Right ventricle myocardium superior (tissue), 1 donor: ENCODE data around the gene AOC3. TPM values are rescaled to one million over a fixed set of nuclear protein-coding genes. Genes with fewer than 3 reads are reported as not detected.
"Not testable (repeated sequence)": the region's sequence is repeated elsewhere in the genome, so short reads cannot be mapped to it uniquely, and the experiment has no call there.

ENCODE experiments used
- ATAC-seq: fragments of 200-7000 bp; cut with Tn5 transposase; one replicate; pipeline ENCODE4 v1.9.1; 2020; ENCODE audit warnings: mild to moderate bottlenecking; ENCODE audit not compliant: poor library complexity
- DNase-seq: peaks from one replicate; pipeline ENCODE4 v3.0.0-alpha.2; 2020
- intact Hi-C: fragments of 100-400 bp; cut with DNase I; formaldehyde crosslinking; loops from one replicate; pipeline ENCODE4 v1.11.2; 2022
- total RNA-seq: library from RNA; stranded (reverse); fragmentation: NEBNext Ultra II Directional; extraction: Animal tissue kit (Norgen Biotek cat#: 25700); gene quantifications from one replicate; pipeline ENCODE4 v1.2.1, GENCODE V29; 2021
- donor health status: DM: no; HTN: yes; CAD: no; lungs with severe emphysema.

The AOC3 gene
- total RNA-seq, 1 donor from 2014 or later = 8.3 TPM

DNA sequence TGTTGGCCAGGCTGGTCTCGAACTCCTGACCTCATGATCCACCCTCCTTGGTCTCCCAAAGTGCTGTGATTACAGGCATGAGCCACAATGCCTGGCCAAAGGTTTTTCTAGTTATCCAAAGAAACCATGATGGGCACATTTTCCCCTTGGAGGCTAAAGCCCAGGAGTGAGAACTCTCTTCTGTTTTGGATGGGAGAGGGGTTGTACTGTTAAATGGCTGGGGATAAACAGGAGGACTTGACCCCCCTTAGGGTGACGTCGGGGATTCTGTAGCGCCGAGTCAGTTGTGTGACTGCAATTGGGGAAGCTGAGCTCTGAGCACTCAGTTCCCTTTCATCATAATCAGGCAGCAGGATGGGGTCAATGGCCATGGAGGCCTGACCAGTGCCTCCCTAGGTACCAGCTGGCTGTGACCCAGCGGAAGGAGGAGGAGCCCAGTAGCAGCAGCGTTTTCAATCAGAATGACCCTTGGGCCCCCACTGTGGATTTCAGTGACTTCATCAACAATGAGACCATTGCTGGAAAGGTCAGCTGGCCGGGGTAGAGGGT is 4.1 kb downstream of the AOC3 start:
- DNase-seq = no peak
- intact Hi-C loops = no loop called here
- no peak for ATAC-seq

DNA sequence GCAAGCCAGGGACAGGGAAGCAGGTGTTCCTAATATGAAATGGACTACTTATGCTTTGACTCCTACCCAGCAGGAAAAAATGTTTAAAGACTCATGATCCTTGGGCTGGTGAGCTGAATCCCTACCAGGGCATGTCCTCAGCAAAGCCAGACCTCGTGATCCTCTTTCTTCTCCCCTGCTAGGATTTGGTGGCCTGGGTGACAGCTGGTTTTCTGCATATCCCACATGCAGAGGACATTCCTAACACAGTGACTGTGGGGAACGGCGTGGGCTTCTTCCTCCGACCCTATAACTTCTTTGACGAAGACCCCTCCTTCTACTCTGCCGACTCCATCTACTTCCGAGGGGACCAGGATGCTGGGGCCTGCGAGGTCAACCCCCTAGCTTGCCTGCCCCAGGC is 5.1 kb downstream of the AOC3 start:
- intact Hi-C loops, DNase-seq, ATAC-seq: not testable (repeated sequence)

DNA sequence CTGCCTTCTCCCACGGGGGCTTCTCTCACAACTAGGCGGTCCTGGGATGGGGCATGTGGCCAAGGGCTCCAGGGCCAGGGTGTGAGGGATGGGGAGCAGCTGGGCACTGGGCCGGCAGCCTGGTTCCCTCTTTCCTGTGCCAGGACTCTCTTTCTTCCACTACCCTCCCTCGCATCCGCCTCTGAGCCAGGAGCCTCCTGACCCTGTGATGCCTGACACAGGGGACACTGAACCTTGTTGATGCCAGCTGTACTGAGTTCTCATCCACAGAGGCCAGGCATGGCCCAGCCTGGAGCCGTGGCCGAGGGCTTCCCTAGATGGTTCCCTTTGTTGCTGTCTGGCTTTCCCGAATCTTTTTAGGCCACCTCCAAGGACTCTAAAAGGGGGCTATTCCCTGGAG is 5.5 kb downstream of the AOC3 start:
- DNase-seq, intact Hi-C loops, ATAC-seq: not testable (repeated sequence)

DNA sequence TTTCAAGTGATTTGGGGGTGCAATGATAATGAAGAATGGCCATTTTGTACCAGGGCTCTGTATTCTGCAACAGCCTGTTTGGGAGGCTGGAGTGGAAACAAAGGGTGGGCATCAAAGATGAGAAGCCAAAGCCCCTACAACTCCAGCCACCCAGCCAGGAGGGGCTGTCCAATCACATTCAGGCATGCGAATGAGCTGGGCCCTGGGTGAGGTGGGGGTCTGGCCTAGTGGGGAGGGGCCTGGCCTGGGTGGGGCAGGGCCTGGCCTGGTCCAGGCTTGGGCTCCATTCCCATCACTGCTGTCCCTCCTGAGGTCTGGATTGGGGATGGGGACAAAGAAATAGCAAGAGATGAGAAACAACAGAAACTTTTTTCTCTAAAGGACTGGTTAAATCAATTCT is 6.4 kb downstream of the AOC3 start:
- no peak for ATAC-seq
- intact Hi-C loops = no loop called here
- no peak for DNase-seq

DNA sequence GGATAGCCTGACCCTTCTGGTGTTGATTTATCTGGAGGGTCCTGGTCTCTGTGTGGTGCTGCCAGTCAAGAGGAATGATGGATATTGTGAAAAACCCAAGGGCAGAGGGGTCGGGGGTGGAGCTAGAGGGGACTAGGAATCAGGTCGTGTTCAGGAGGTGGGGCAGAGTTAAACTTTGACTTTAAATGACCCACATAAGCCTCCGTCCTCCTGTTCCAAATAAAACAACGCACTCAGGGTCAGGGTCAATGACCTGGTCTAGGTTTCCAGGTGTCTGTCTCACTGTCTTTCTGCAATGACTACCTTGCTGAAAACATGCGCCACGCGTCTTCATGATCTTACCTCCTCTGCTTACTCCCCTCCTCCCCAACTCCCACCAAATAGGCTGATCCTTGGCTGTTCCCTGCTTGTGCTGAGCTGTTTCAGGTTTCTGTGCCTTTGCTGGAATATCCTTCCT is 14.7 kb downstream of the AOC3 start:
- no peak for DNase-seq
- ATAC-seq = no peak
- intact Hi-C loops = no loop called here

DNA sequence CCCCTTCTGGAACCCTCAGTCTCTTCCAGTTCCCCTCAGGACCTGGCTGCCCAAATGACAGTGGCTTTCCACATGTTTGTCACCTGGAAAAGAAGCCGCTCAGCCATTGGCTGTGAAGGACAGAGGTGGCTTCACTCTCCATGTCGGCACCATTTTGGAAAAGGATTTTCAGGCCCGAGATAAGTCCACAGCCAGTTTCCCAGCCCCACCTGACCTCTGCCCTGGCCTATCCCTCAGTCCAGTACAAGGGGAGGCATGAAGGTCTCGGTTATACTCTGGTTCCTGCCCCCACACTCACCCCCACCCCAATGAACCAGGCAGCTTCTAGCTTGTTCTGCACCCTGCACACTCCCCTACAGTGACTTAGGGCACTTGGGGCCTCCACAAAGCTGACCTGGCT is 15.2 kb downstream of the AOC3 start:
- intact Hi-C loops = no loop called here
- no peak for ATAC-seq
- no peak for DNase-seq

DNA sequence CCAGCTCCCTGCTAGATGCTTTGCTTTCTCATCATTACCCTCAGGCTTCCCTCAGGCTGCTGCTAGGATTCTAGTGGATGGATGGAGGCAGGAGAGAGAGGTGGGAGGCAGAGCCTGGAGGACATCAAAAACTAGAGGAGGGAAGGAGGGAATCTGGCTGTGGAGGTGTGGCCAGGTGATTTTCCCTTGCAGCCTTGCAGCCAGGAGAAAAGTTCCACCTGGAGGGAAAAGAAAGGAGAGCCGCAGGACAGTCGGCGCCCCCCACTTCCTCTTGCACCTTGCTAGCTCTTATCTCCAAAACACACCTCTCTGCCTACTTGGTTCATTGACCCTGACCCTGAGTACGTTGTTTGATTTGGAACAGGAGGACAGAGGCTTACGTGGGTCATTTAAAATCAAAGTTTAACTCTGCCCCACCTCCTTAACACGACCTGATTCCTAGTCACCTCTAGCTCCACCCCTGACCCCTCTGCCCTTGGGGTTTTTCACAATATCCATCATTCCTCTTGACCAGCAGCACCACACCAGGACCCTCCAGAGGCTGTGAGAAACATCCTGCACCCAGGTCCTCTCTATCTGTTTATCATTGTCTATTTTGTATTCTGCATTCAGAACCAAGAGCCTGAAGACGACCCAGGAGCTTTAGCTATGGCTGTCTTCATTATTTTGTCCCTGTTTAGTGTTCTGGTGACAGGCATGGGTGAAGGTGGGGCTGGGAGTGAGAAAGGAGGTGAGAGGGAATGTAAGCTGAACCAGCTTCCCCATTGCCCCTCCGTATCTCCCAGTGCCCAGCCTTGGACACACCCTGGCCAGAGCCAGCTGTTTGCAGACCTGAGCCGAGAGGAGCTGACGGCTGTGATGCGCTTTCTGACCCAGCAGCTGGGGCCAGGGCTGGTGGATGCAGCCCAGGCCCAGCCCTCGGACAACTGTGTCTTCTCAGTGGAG is 15.9 kb downstream of the AOC3 start:
- ATAC-seq (no peak), DNase-seq (no peak)
- intact Hi-C loops = no loop called here

DNA sequence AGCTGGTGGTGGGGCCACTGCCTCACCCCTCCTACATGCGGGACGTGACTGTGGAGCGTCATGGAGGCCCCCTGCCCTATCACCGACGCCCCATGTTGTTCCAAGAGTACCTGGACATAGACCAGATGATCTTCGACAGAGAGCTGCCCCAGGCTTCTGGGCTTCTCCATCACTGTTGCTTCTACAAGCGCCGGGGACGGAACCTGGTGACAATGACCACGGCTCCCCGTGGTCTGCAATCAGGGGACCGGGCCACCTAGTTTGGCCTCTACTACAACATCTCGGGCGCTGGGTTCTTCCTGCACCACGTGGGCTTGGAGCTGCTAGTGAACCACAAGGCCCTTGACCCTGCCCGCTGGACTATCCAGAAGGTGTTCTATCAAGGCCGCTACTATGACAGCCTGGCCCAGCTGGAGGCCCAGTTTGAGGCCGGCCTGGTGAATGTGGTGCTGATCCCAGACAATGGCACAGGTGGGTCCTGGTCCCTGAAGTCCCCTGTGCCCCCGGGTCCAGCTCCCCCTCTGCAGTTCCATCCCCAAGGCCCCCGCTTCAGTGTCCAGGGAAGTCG is 16.8 kb downstream of the AOC3 start:
- DNase-seq, ATAC-seq, intact Hi-C loops: not testable (repeated sequence)

DNA sequence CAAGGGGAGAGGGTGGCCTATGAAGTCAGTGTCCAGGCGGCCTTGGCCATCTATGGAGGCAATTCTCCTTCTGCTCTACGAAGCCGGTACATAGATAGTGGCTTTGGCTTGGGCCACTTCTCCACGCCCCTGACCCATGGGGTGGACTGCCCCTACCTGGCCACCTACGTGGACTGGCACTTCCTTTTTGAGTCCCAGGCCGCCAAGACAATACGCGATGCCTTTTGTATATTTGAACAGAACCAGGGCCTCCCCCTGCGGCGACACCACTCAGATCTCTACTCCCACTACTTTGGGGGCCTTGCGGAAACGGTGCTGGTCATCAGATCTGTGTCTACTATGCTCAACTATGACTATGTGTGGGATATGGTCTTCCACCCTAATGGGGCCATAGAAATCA is 17.3 kb downstream of the AOC3 start:
- no peak for DNase-seq
- ATAC-seq = no peak
- intact Hi-C loops = no loop called here

DNA sequence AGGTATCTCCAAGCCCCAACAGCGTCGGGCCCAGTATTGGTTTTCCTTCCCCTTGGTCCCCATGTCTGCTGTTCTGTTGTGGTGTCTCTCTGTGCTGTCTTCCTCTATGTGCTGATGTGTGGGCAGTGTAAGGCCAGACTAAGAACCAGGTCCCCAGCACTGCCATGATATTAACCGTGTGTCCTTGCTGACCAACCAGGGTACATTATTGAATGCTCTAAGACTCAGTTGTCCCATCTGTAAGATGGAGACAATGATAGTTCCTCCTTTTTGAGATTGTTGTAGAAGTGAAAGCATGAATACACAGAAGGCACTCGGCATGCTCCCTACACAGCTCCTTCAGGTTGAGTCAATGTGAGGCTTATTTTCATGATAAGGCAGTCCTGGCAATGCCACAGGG is 20.6 kb downstream of the AOC3 start:
- no peak for DNase-seq
- ATAC-seq = no peak
- intact Hi-C loops = no loop called here

DNA sequence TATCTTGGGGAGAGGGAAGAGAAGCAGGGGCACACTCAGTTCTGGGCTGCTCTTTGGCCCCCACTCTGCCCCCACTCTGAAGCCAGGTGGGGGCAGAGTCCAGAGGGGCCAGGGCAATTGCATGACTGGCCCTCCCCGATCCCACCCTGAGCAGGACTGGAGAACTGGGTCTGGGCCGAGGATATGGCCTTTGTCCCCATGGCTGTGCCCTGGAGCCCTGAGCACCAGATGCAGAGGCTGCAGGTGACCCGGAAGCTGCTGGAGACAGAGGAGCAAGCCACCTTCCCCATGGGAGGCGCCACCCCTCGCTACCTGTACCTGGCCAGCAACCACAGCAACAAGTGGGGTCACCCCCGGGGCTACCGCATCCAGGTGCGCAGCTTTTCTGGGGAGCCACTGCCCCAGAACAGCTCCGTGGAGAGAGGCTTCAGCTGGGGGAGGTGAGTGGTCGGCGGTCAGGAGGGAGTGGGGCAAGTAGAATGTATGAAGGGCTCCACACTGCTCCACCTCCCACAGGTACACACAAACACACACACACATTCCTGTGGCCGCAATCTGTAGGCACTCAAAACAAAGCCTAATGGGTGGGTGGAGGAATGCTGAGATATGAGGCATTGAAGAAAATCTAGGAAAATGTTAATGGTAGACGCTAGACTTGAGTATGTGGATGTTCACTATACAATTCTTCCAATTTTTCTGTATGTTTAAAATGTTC is 21.4 kb downstream of the AOC3 start:
- intact Hi-C loops = no loop called here
- no peak for DNase-seq
- ATAC-seq = no peak

DNA sequence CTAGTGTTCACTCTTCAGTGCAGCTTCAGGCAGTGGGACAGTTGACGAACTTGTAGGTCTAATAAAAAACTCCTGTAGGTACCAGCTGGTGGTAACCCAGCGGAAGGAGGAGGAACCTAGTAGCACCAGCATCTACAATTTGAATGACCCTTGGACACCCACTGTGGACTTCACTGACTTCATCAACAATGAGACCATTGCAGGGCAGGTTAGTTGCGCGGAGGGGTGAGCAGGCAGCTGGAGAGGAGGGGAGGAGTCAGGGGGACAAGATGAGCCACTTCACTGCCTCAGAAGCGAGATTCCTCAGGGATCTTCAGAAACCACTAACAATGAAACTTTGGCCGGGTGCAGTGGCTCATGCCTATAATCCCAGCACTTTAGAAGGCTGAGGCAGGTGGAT is 22.3 kb downstream of the AOC3 start:
- ATAC-seq (no peak), DNase-seq (no peak)
- intact Hi-C loops = no loop called here

DNA sequence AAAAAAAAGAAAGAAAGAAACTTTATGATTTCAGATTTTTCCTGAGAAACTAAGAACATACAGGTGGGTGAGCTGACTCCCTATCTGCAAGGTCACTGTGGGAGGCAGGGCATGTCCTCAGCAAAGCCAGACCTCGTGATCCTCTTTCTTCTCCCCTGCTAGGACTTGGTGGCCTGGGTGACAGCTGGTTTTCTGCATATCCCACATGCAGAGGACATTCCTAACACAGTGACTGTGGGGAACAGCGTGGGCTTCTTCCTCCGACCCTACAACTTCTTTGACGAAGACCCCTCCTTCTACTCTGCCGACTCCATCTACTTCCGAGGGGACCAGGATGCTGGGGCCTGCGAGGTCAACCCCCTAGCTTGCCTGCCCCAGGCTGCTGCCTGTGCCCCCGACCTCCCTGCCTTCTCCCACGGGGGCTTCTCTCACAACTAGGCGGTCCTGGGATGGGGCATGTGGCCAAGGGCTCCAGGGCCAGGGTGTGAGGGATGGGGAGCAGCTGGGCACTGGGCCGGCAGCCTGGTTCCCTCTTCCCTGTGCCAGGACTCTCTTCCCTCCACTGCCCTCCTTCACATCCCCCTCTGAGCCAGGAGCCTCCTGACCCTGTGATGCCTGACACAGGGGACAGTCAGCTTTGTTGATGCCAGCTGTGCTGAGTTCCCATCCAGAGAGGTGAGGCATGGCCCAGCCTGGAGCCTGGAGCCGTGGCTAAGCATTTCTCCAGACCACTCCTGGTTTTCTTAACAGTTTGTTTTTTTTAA is 23.1 kb downstream of the AOC3 start:
- not testable (repeated sequence) for DNase-seq, ATAC-seq

DNA sequence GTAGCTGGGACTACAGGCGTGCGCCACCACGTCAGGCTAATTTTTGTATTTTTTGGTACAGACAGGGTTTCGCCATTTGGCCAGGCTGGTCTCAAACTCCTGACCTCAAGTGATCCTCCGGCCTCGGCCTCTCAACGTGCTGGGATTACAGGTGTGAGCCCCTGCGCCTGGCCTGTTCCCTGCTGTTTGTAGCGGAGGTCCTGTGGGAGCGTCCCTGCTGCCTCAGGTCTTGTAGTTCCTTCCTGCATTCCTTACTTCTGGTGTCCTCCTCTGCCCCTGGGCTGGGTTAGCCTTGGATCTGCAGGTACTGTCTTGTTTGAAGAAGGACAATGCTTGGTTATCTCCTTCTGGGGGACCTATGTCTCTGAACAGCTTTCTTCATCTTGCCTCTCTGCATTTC is 26.0 kb downstream of the AOC3 start:
- ATAC-seq (no peak), DNase-seq (no peak)

More for the DNA sequence above, 23.1 kb downstream of the AOC3 start:
- intact Hi-C loops = not testable (repeated sequence)

DNA sequence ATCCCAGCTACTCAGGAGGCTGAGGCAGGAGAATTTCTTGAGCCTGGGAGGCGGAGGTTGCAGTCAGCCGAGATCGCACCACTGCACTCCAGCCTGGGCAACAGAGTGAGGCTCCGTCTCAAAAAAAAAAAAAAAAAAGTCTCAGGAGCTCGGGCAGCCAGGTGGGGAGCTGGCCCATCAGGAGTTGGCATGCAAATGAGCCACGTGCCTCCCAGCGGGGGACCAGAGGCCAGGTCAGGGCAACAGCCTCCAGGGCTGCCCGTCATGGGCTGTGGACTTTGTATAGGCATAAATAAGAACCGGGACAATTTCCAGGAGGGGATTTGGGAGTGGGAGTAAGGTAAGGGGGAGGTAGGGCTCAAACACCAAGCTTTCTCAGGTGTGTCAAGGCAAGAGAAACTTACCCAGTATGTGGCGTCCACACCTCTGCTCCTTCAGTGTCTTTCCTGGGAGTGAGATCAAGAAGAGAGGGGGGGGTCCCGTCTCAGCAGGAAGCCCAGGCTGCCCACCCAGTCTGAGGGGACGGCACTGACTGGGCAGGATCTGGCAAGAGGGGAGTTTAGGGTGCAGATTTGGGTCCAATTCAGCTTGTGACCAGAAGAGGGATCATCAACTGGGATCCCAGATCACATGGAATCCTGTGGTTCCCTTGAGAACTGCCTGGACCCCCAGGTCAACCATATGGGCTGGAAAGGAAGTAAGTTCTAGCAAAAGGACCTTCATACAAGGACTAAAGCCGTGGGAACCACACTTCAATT is 27.3 kb downstream of the AOC3 start:
- intact Hi-C loops = no loop called here
- no peak for DNase-seq

More for the DNA sequence above, 26.0 kb downstream of the AOC3 start:
- intact Hi-C loops = no loop called here

DNA sequence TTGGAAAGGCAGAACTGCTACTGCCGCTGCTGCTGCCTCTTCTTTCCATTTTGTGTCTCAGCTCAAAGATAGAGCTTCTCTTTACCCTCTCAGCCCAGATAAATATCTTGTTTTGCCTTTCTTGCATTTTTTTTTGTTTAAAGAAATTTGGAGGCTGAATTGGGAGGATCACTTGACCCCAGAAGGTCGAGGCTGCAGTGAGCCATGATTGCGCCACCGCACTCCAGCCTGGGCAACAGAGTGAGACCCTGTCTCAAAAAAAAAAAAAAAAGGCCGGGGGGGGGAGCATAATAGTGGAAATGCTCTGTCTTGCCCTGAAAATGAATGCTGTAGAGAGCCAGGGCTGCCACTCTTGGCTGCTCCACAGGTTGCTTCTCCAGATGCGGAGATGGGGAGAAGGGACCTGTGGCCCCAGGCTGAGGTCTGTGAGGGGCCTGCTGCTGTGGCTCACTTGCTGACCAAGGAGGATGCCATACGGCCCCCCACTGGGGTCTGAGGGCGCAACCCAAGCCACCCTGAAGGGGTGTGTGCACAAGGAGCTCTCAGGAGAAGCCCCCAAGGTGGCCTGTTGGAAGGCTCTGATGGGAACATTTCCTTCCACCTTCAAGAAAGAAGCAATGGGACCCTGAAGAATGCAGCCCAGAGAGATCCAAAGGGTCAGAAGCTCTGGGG is 28.1 kb downstream of the AOC3 start:
- ATAC-seq (no peak), DNase-seq (no peak)
- intact Hi-C loops = no loop called here

More for the DNA sequence above, 27.3 kb downstream of the AOC3 start:
- no peak for ATAC-seq

DNA sequence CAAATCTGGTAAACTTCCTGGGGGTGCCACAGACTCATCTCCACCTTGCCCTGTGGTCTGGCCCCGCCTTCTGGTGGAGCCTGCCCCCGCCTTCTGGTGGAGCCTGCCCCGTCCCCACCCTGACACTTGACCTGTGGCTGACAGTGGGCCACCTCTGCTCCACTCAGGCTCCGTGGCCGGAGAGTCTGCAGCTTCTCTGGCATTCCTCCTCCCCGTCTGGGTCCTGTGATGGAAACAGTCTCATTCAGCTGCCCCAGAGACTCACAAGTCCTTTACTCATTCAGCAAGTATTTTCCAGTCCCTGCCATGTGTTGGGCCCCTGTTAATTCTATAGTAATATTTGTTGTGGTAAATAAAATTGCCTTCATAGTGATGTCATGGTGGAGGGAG is 28.6 kb downstream of the AOC3 start:
- intact Hi-C loops = no loop called here
- no peak for DNase-seq
- no peak for ATAC-seq
